GM20000 (cell line): Measurements from ENCODE around the gene GPRIN2.
"Not testable (repeated sequence)": the region's sequence is repeated elsewhere in the genome, so short reads cannot be mapped to it uniquely, and the experiment has no call there.

Experiments
- DNase-seq: peaks from one replicate; pipeline ENCODE4 v3.0.0; 2012; ENCODE audit warnings: low spot score
- TF ChIP-seq, protein P1 (sequence below): IDR thresholded peaks from 2 replicates; pipeline ENCODE4 v1.5.1; 2012; ENCODE audit warnings: mild to moderate bottlenecking, control low read depth; ENCODE audit errors: extremely low read depth, missing control alignments

GPRIN2 gene

GRCh38 chr10:46538155-46538554 is 18.3 kb downstream of the GPRIN2 start:
- TF ChIP-seq, protein P1, sequence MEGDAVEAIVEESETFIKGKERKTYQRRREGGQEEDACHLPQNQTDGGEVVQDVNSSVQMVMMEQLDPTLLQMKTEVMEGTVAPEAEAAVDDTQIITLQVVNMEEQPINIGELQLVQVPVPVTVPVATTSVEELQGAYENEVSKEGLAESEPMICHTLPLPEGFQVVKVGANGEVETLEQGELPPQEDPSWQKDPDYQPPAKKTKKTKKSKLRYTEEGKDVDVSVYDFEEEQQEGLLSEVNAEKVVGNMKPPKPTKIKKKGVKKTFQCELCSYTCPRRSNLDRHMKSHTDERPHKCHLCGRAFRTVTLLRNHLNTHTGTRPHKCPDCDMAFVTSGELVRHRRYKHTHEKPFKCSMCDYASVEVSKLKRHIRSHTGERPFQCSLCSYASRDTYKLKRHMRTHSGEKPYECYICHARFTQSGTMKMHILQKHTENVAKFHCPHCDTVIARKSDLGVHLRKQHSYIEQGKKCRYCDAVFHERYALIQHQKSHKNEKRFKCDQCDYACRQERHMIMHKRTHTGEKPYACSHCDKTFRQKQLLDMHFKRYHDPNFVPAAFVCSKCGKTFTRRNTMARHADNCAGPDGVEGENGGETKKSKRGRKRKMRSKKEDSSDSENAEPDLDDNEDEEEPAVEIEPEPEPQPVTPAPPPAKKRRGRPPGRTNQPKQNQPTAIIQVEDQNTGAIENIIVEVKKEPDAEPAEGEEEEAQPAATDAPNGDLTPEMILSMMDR, result no peak
- no peak for DNase-seq

DNA sequence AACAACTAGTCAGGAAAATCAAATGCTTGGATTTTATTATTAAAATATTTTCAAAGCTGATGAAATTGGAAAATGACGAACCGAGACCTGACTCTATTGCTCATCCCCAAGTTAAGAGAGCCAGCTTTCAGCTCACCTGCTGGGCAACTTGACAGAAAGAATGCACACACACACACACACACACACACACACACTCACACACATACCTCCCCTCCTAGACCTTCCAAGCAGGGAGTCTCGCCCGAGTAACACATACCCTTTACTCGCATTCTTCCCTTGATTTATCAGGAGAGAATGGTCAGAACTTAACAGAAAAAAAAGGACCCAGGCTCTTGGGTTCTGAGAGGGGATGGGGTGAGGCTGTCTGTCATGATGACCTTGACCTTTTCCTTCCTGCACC is 19.1 kb downstream of the GPRIN2 start:
- TF ChIP-seq, protein P1, result no peak
- DNase-seq, result no peak

DNA sequence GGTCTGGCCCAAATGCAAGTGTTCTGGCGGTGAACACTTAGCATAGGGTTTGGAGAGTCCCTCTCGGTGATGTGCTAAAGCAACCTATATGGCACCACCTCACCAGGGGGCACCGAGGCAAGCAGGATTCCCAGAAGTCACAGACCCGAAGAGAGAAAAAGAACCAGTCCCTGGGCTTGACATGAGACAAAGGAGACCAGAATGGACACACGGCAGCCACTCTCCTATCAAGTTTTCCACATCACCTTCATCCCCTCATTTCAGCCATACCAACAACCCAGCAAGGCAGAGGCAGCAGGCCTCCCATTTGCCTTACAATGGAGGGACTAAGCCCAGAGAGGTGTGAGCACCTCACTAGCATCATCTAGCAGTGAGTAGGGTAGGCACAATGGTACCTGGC is 19.7 kb downstream of the GPRIN2 start:
- no peak for DNase-seq
- TF ChIP-seq, protein P1, result no peak

DNA sequence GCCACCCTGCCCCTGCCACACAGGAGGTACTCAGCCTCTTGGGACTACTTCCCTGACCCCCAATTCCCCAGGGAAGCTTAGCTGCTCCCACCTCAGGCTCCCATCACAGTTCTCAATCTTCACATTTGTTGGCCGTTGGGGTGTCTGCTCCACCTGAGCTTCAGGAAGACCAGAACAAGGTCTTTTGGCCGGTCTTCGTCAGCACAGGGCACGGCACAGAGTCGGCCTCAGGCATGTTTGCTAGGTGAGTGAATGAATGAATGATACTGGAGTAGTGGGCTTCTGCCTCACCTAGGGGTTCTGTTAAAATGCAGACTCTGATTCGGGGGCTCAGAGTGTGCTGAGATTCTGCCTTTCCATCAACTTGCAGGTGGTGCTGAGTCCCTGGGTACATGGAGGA is 20.3 kb downstream of the GPRIN2 start:
- no peak for DNase-seq
- TF ChIP-seq, protein P1, result no peak

DNA sequence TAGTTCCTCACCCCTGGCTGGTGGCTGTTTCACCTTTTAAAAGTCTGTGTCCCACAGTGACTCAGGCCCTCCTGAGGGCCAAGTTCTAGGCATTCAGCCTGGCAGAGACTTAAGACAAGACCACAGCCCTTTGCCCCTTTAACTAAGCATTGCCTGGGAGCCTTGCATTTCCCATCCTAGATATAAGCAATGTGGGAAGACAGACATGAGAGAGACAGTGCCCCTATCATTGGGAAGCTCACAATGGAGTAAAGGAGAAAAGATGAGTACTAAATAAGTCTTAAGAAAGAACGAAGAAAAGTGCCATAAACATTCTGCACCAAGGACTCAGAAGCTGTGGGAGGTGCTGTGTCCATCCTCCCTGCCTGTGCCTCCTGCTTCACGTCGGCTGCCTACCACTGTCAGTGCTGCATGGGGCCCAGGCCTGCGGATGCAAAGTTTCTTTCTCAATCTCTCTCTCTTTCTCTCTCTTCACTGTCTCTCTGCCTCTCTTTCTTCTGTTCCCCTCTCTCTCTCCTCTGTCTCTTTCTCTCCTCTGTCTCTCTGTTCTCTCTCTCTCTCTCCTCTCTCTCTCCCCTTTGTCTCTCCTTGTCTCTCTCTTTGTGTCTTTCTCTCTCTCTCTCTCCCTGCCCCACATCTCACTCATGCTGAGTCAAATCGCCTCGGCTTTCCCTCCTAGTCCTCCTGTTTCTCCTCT is 21.5 kb downstream of the GPRIN2 start:
- DNase-seq, result no peak
- TF ChIP-seq, protein P1, result no peak

GRCh38 chr10:46532256-46532655 is 24.2 kb downstream of the GPRIN2 start:
- DNase-seq, result not testable (repeated sequence)

- TF ChIP-seq, protein P1, result no peak
- no peak for DNase-seq
Measured at GRCh38 chr10:46530249-46531186, 25.9 kb downstream of the GPRIN2 start.

DNA sequence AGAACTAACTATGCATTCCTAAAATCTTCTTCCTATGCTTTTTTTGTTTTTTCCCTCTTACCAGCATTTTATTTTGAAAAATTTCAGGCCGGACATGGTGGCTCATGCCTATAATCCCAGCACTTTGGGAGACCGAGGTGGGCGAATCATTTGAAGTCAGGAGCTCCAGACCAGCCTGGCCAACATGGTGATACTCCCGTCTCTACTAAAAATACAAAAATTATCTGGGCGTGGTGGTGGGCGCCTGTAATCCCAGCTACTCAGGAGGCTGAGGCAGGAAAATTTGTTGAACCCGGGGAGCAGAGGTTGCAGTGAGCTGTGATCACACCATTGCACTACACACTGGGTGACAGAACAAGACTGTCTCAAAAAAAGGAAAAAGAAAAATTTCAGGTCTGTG is 26.7 kb downstream of the GPRIN2 start:
- not testable (repeated sequence) for DNase-seq
